Measurements from ENCODE around the gene APCDD1L.
A peak's percentile ranks its signal among the peaks of the same experiment; 100 is the strongest.
"Not testable (repeated sequence)": the region's sequence is repeated elsewhere in the genome, so short reads cannot be mapped to it uniquely, and the experiment has no call there.

APCDD1L gene

GRCh38 chr20:58436868-58437645 lies 78.1 kb downstream of the APCDD1L start:
- DNase-seq: no peak

DNA sequence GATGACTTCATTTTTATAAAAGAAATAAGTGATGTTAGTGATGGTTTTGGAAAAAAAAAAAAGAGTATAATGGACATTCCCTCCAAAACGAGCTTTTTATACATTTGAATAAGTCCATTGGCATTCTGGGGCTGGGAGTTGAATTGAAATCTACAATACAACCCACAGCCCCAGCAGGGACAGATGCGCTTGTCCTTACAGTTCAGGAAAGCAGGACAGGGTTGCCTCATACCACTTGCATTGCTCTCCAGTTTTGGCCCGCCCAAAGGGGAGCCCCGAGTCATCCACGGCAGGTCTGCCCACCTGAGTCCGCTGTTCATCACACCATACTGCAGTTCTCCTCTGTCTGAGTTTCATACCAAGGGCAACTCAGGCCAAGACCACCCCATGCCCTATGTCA lies 80.0 kb downstream of the APCDD1L start:
- no peak for DNase-seq

- DNase-seq: no peak
Measured at GRCh38 chr20:58434326-58434725, 80.9 kb downstream of the APCDD1L start.

- peak; percentile 72 for DNase-seq
Measured at GRCh38 chr20:58433759-58434158, 81.4 kb downstream of the APCDD1L start.

DNA sequence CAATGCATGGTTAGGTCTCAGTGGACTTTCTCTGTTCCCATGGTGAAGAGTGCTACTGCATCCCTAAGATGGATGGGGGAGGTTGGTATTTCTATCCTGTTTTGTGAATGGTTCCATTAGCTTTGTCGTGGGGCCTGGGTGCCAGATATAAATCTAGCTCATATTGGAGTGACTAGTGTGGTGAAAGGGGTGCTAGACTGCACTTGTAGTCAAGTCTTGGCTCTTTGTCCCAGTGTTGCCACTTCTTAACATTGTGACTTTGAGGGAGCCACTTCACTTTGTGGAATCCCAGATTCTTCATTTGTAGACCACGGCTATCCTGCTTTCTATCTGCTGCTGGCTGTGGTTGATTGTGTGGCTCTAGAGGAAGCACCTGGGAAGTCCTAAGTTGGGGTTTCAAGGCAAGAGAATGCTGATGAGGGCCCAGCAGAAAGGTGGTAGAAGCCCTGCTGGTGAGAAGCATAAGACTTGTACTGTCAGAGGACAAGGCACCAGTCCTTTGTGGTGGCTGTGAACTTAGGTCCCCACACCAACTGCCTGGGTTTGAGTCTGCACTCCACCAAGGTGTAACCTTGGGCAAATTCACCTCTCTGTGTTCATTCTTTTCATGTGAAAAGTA lies 82.1 kb downstream of the APCDD1L start:
- no peak for DNase-seq

GRCh38 chr20:58432186-58432954 lies 82.8 kb downstream of the APCDD1L start:
- DNase-seq: no peak

- peak; percentile 17 for DNase-seq
Measured at GRCh38 chr20:58431134-58431533, 84.1 kb downstream of the APCDD1L start.

- DNase-seq: no peak
Measured at GRCh38 chr20:58429303-58429702, 85.9 kb downstream of the APCDD1L start.

DNA sequence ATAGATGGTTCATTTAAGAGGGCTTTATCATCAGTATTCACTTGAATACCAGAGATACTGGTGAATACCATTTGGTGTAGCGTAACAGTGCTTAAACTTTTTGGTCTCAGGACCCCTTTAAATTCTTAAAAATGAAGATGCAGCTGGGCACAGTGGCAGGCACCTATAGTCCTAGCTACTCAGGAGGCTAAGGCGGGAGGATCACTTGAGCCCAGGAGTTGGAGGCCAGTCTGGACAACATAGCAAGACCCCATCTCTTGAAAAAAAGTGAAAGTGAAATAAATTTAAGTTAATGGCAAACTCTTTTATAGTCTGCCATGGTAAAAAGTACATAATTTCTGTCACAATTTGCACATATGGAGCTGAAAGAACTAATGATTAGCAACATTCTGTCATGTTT lies 86.8 kb downstream of the APCDD1L start:
- no peak for DNase-seq

GRCh38 chr20:58427571-58427970 lies 87.6 kb downstream of the APCDD1L start:
- DNase-seq: not testable (repeated sequence)

GRCh38 chr20:58424218-58424969 lies 90.8 kb downstream of the APCDD1L start:
- DNase-seq: no peak

DNA sequence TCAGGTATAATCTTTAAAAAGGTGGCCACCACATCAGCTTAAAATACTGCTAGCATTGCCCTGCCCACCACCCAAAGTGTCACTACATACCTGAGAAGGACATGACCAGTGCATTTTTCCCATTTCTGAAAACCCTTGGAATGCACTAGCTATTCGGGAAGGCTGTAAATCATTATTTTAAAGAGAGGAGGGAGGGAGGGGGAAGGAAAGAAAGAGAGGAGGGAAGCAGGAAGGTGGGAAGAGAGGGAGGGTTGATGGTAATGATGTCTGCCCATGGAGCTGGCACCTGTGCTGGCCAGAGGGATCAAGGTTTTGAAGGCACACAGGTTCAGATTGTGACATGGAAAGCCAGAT lies 93.7 kb downstream of the APCDD1L start:
- peak; percentile 22 for DNase-seq

DNA sequence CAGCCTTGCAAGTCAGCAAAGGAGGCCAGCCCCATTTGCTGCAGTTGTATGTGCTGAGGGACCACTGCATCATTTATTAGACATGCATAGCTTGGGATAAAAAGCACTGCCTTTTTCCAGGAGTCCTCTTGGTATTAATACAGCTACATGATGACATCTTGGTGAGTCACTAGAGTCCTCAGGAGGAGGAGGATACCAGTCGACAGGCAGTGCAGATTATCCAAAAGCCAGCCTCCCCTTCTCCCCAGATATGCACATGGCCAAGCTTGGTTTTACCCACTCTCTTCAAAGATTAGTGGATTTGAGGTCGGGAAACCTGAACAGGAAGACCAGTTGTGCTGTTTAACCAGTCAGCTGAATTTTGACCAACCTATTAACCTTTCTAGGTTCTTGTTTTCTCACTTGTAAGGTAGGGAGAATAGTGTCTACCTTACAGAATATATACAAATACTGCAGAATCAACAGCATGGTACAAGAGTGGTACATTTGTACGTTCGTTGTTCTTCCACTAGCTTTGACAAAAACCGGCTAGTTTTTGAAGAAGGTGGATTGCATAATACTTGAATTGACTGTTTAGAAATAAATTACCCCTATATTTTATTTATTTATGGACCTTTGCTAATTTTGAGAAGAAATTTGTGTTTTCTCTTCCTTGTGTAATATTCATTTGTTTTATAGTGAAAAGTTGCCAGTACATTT lies 94.3 kb downstream of the APCDD1L start:
- peak; percentile 74 for DNase-seq

- DNase-seq: no peak
Measured at GRCh38 chr20:58418949-58419748, 96.0 kb downstream of the APCDD1L start.

DNA sequence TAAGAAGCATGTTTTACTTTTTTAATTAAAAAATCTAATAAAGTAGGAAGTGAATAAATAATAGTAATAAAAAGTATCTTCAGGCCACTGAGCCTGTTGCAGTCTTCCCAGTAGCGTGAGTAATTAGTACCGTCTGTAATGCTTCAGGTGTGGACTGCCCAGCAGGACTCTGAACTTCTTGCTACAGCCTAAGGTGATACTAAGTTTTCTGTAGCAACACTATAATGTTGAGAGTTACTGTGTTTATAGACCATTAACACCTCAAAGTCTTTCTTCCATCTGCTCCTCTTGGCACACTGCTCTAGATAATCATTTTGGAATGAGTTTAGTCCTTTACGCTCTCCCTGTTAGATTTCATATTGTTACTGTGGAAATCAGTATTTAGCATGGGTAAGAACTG lies 97.8 kb downstream of the APCDD1L start:
- DNase-seq: no peak

GRCh38 chr20:58416835-58417234 lies 98.4 kb downstream of the APCDD1L start:
- DNase-seq: no peak

- DNase-seq: no peak
Measured at GRCh38 chr20:58416057-58416456, 99.1 kb downstream of the APCDD1L start.

DNA sequence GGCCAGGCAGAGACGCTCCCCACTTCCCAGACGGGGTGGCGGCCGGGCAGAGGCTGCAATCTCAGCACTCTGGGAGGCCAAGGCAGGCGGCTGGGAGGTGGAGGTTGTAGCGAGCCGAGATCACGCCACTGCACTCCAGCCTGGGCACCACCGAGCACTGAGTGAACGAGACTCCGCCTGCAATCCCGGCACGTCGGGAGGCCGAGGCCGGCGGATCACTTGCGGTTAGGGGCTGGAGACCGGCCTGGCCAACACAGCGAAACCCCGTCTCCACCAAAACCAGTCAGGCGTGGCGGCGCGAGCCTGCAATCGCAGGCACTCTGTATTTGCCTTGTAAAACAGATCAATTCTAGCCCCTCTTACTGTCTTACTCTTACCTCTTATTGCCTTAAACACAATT lies 100.4 kb downstream of the APCDD1L start:
- DNase-seq: not testable (repeated sequence)

GRCh38 chr20:58414216-58414615 lies 101.0 kb downstream of the APCDD1L start:
- DNase-seq: not testable (repeated sequence)
